Transverse colon (tissue), 4 donors: ENCODE results near the gene PSMC3.

ENCODE experiments used
- EP300 ChIP-seq: sonication (generic); formaldehyde crosslinking; IDR thresholded peaks from one replicate; pipeline ENCODE4 v1.6.1; 2017; ENCODE audit warnings: antibody characterized with exemption, low read depth
- POLR2AphosphoS5 ChIP-seq, 3 donors: sonication (generic); formaldehyde crosslinking; IDR thresholded peaks; one replicate each; pipeline ENCODE4 v1.6.1; 2016; ENCODE audit warnings: antibody characterized with exemption in 3 of 3
- TF ChIP-seq, protein P1 (sequence below), 5 experiments: fragments of 200-600 bp in 3 of 5; fragments of 450-650 bp in 2 of 5; sonication (generic) in 3 of 5; IDR thresholded peaks; 1 replicate in 2 of 5; 2 replicates in 3 of 5; pipeline ENCODE4 v1.5.1; 2016 to 2017; ENCODE audit warnings: antibody characterized with exemption in 5 of 5, inconsistent platforms in 3 of 5, mild to moderate bottlenecking in 2 of 5, moderate library complexity in 1 of 5

DNA sequence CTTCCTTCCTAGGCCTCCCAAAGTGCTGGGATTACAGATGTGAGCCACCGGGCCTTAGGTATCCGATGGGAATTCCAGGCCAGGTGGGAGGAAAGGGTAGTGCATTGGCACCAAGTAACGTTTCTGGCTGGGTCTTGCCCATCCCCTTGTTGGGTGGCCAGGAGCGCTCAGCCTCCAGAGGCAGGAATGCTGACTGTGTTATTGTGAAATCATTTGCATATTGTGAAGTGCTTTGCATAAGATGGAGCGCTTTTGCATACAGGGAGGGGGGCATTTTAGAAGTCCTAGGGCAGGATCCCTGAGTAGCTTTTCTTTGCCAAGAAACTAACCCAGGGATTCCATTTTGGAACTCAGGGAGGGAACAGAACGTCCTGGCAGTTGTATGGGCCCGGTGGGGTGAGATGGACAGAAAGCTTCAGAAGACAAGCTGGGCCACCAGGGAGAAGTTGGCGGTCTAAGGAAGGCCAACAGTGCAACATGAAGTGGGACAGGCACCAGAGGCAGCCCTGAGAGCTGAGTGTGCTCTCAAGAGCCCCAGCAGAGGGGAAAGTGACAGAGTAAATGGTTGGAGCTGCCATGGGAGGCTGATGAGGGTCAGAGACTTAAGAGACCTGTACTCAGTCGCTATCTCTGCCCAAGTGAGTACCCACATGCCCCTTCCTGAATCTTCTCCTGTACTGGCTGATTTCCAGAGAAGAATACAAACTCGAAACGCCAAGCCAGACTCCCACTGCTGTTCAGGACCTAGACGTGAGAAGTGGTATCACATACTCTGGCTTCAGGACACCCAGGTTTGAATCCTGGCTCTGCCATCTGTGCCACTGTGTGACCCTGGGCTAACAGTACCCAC, 19.1 kb downstream of the PSMC3 start:
- TF ChIP-seq EP300 = no peak
- TF ChIP-seq, protein P1, sequence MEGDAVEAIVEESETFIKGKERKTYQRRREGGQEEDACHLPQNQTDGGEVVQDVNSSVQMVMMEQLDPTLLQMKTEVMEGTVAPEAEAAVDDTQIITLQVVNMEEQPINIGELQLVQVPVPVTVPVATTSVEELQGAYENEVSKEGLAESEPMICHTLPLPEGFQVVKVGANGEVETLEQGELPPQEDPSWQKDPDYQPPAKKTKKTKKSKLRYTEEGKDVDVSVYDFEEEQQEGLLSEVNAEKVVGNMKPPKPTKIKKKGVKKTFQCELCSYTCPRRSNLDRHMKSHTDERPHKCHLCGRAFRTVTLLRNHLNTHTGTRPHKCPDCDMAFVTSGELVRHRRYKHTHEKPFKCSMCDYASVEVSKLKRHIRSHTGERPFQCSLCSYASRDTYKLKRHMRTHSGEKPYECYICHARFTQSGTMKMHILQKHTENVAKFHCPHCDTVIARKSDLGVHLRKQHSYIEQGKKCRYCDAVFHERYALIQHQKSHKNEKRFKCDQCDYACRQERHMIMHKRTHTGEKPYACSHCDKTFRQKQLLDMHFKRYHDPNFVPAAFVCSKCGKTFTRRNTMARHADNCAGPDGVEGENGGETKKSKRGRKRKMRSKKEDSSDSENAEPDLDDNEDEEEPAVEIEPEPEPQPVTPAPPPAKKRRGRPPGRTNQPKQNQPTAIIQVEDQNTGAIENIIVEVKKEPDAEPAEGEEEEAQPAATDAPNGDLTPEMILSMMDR (IDR thresholded peaks at IDR 0.05) = no peak
- no peak for TF ChIP-seq POLR2AphosphoS5 (IDR thresholded peaks at IDR 0.05)
